HG02678 (cell line): ENCODE data around the gene LDB3.

Experiments
- ATAC-seq: cut with Tn5 transposase; IDR thresholded peaks from one replicate; pipeline ENCODE4 v1.9.1; 2021; ENCODE audit warnings: mild to moderate bottlenecking, moderate library complexity; ENCODE audit not compliant: unreplicated experiment

Gene LDB3

DNA sequence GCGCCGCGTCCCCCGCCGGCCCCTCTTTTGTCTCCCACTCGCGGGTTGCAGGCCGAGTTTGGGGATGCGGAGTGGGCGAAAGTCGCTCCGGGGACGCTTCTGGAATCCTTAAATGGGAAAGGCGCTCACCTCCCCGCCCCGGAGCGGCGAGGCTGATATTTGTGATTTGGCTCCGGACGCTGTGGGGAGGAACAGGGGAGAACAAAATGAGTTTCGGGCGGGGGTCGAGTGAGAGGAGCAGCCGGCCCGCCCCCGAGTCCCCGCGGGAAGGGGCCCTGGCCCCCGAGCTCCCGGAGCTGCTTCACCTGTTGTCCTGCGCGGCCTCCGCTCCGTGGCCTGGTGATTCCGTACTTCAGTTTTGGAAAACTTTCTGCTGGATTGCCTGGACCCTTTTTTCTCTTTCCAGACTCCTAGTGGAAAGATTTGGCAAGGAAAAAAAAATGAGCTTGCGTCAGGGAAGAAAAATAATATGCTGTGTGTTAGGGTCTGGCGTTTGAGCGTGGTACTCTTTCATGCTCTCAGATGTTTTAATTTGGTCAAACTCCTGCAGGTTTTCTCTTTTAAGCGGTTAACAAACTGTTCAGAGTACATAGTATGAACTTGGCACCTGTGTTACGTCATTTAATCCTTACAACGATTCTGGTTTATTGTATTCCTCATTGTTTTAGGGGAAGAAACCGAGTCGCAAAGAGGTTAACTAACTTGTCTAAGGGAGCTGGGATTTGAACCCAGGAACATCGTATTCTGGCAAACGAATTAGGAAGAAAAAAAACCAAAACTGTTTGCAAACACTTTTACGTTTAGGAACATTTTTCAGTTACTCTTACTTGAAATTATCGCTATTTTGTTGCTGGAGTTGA is 89.0 kb downstream of the LDB3 start:
- ATAC-seq: peak; percentile 1

DNA sequence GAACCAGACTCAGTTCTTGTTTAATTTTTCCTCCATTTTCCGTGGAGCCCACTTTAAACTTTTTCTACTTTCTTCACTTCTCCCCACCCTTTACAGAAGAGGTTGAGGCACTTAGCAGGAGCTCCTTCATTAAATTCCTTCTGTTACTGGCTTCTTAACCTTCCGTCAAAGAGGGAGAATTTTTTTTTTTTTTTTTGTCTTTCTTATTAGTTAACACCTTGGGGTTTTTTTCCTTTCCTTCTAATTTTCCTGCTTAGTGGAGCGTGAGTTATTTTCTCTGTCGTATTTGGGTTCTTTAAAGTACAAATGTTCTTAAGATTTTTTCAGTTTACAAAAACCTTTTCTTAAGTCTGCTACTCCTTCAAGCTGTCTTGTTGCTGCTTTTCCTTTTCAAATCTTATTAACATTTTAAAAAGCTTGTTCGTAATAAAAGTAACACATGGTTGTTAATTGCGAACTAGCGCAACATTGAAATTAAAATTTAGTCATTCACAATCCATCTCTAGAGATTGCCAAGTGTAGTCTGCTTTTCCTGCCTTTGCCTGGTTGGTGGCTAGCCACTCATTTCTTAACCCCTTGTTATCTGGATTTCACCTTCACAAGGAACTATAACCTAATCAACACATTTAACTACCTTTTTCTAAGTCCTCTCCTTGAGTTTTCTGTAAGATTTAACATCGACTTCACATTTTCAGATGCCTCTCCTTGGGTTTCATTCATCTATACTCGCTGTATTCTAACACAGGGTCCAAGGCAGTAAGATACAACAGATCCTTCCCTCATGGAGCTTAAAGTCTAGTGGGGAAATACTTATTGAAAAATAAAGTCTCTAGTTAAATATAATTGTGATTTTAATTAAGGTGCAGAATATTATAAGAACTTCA is 90.1 kb downstream of the LDB3 start:
- ATAC-seq: no peak

DNA sequence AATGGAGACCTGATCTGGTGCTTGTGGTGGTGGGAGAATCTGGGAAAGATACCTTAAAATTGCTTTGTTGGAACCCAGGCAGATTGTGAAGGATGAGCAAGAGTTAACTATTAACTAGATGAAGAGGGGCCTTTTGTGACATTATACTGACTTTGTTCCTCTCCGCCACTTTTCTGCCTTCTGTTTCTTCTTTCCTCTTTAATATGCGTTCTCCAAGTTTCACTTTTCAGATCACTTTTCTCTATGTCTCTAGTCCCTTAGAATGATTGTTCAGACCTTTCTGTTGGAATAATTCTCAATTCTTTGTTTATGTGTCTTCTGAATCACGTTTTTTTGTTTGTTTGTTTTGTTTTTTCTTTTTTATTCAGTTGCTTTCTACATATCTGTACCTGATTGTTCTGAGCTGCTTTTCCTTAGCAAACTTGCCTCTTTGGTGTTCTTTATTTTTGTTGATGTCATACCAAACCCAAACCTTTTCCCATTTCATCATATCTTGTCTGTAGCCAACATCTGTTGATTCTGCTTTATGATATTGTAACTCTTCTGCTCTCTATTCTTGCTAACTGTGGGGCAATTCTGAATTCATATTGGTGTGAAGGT is 90.9 kb downstream of the LDB3 start:
- no peak for ATAC-seq

DNA sequence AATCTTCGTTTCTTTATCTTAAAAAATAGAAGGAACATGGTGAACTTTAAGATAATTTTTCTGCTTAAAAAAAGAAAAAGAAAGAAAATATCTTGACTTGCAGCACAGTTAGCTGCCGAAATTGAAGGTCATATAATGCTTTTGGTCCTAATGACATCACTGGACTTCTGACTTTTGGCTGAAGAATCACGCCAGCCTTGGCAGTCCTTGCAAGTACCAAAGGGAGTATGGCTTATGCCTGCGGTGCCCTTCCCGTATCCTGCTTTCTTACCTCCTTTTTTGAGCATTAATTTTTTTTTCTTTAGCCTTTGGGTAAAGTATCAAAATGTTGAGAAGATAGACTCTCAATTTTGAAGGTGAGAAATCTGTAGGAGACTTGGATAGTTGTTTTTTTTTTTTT is 95.1 kb downstream of the LDB3 start:
- ATAC-seq: no peak

DNA sequence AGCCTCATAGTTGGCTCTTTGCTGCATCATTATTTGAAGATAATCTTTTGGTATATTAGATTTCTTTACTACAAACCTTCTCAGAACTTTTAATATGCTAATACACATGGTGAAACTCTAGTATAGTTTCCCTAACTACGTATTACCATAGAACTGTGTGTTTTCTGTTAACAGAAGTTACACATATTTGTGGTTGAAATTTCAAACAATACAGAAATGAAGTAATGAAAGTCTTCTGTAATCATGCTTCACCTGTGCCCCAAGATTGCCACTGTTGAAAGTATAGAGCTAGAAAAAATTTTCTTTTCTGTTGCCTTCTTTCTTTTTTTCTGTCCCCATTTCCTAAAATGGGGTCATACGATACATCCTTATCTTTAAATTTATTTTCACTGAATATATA is 97.2 kb downstream of the LDB3 start:
- no peak for ATAC-seq

DNA sequence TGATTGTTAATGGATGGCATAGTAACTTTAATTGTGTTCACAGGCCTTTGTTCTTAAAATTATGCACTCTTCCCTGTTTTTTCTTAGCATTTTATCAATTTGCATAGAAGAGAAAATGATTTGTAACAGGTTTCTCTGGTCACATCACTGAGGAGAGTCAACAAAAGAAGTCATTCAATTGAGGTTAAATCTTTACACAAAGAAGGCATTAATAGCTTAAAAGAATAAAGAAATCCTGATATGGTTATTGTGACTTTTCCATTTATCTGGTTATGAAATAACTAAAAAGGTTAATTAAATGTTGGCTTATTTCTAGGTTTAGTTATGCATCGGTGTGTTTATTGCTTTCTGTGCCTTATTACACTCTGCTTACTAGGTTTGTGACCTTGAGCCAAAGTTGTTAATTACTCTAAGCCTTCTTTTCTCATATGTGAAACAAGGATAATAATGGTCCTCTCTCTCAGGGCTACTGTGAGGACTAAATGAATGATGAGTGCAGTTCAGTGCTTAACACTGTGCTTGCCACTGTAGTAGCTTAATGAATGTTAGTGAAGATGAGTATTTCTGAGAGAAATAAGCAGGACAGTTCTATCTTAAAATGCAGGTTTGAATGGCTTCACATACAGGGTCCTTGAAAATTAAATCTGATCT is 100.2 kb downstream of the LDB3 start:
- no peak for ATAC-seq

DNA sequence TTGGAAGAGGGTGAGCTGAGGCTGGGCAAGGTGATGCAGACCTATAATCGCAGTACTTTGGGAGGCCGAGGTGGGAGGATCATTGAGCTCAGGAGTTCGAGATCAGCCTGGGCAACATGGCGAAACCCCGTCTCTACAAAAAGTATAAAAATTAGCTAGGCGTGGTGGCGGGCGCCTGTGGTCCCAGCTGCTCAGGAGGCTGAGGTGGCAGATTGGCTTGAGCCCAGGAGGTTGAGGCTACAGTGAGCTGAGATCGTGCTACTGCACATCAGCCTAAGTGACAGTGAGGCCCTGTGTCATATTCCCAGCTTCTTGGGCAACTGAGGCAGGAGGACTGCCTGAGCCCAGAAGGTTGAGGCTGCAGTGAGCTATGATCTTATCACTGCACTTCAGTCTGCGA is 101.7 kb downstream of the LDB3 start:
- ATAC-seq: no peak

DNA sequence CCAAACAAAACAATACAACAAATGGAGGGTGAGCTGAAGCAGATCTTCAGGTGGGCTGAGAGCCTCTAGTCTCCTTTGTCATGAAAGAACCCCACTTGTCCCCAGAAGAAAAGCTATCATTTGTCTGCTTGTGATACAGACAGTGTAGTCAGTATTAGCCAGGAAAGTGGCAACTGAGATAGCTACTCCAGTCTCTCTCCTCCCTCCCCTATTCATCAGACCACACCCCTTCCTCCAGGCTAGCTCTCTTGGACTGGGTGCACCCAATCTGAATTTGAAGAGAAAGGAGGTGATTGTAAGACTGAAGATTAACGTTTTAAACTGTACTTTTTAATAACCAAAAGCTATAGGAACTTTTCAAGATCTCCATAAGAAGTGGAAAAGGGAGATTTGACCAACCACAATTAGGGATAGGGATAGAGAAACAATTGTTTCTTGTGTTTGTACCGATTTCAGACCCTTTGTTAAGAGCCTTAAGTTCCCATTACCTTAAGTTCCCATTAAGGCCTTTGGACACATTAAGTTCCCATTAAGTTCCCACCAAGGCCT is 102.2 kb downstream of the LDB3 start:
- ATAC-seq: no peak

DNA sequence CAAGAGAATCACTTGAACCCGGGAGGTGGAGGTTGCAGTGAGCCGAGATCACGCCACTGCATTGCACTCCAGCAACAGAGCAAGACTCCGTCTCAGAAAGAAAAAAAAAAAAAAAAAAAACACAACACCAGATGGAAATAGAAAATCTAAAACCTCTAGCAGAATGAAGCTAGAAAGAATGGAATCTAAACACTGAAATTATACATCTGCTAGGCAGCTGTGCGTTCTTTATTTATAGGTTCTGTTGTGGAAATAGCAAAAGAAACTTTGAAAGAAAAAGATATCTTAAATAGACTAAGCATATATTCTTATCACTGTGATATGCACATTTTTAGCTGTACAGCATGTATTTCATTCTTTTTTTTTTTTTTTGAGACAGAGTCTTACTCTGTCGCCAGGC is 105.2 kb downstream of the LDB3 start:
- no peak for ATAC-seq

DNA sequence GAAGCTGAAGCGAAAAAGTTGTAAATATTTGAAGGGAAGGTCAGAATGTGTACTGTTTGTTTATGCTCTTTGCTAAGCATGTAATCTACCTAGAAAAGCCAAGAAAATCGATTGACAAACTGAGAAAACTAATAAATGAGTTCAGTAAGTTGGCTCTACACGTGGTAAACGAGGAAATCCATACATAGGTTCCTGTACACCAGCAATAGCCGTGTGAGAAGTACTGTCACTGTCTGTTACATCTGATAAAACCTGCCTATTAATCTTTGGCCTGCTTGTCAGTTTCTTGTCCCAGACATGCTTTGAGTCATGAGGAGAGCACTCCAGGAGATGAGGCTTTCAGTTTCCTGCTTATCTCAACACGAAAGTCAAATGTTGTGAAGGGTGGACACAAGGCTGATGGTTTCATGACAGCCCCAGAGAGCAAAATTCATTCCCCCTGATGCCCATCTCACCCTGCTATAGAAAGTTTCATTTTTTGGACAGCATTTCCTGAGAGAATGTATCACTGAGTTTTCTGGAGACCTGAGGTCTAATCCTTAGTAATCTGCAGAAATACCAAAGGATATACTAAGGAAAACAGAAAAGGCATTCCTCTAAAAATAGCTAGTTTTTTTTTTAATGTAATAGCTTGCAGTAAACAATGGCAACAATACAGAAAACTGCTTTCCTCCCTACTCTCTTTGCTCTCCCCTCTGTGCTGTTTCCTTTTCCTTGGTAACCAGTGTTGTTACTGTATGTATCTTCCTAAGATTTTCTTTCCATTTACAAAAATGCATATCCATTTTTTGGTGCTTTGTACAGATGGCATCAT is 107.0 kb downstream of the LDB3 start:
- ATAC-seq: no peak

DNA sequence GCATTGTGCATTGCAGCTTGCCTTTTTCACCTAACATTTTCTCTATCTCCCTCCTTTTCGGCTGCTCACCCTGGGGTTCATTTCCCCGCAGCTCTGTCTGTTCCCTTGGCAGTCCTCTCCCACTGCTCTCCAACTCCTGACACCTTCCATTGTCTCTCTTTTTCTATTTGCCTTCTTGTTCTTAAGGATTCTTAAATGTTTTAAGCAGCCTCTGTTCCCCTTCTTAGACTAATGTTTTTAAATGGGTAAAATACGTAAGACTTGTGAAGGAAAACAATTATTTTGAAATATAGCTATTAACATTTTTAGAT is 107.5 kb downstream of the LDB3 start:
- no peak for ATAC-seq

DNA sequence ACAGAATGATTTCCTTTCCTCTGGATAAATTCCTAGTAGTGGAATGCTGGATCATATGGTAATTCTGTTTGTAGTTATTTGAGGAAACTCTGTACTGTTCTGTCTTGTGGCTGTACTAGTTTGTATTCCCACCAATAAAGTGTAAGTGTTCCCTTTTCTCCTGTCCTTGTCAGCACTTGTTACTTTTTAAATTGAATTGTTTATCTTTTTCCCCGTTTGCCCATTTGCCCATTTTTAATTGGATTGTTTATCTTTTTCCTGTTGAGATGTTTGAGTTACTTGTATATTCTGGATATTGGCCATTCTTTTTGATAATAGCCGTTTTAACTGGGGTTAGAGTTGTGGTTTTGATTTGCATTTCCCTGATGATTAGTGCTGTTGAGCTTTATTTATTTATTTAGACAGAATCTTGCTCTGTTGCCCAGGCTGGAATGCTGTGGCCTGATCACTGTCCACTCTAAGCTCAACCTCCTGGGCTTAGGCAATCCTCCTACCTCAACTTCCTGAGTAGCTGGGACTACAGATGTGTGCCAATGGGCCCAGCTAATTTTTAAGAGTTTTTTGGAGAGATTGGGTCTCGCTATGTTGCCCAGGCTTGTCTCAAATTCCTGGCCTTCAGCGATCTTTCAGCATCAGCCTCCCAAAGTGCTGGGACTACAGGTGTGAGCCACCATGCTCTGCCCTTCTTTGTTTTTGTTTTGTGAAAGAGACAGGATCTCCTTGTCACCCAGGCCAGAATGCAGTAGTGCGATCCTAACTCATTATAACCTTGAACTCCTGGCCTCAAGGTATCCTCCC is 111.1 kb downstream of the LDB3 start:
- no peak for ATAC-seq

DNA sequence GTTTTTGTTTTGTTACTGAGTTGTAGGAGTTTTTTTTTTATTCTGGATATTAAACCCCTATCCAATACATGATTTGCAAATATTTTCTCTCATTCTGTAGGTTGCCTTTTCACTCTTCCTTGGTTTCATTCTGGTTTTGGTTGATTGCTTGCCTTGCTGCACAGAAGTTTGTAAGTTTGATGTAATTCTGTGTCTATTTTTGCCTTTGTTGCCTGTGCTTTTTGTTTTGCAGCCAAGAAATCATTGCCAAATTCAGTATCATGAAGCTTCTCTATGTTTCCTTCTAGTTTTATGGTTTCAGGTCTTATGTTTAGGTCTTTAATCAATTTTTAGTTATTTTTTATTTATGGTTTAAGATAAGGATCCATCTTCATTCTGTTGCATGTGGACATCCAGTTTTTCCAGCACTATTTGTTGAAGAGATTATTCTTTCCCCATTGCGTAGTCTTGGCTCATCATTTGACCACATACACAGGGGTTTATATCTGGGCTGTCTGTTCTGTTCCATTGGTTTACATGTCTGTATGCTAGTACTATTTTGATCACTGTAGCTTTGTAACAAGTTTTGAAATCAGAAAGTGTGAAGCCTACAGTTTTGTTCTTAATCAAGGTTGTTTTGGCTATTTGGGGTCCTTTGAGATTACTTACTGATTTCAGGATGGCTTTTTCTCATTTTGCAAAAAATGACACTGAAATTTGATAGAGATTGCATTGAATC is 114.5 kb downstream of the LDB3 start:
- no peak for ATAC-seq

DNA sequence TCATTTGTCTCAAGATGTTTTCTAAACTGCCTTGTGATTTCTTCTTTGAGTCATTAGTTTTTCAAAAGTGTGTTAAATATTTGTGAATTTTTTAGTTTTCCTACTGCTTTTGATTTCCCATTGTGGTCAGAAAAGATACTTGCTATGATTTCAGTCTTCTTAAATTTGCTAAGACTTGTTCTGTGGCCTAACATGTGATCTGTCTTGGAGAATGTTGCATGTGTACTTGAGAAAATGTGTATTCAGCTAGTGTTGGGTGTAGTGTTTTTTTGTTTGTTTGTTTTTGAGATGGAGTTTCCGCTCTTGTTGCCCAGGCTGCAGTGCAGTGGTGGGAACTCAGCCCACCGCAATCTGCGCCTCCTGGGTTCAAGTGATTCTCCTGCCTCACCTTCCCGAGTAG is 116.7 kb downstream of the LDB3 start:
- ATAC-seq: no peak
